HepG2 (cell line): Measurements from ENCODE around the gene SLC30A4. TPM values are rescaled to one million over a fixed set of nuclear protein-coding genes. Genes with fewer than 3 reads are reported as not detected.

Experiments
- ARID3A ChIP-seq: IDR thresholded peaks from 2 replicates; pipeline ENCODE4 v1.6.1; 2012; ENCODE audit warnings: low read depth, low read length, improper control_type of control experiment
- CSRNP2 ChIP-seq: sonication (generic); formaldehyde crosslinking; conservative IDR thresholded peaks from 2 replicates; pipeline ENCODE4 v1.8.0; 2022; ENCODE audit warnings: low read depth, missing genetic modification reagents
- EED ChIP-seq: sonication (generic); formaldehyde crosslinking; IDR thresholded peaks from 2 replicates; pipeline ENCODE4 v1.5.0; 2020; ENCODE audit warnings: mild to moderate bottlenecking, missing genetic modification reagents
- EP300 ChIP-seq, 3 experiments: sonication (generic) in 1 of 3; formaldehyde crosslinking in 1 of 3; IDR thresholded peaks; 2 replicates each; pipeline versions ENCODE4 v1.5.1 to v1.6.1; 2011 to 2020; ENCODE audit warnings: low read depth in 2 of 3, low read length in 2 of 3, borderline replicate concordance in 1 of 3, improper control_type of control experiment in 1 of 3, mild to moderate bottlenecking in 1 of 3, missing genetic modification reagents in 1 of 3, moderate library complexity in 1 of 3
- GTF2F1 ChIP-seq: fragments of 150-350 bp; IDR thresholded peaks from 2 replicates; pipeline ENCODE4 v1.6.1; 2014; ENCODE audit warnings: low read length
- HDAC2 ChIP-seq: sonication (generic); formaldehyde crosslinking; IDR thresholded peaks from 2 replicates; pipeline ENCODE4 v1.4.0; 2020; ENCODE audit warnings: missing genetic modification reagents
- HNRNPK ChIP-seq: fragments of 200-400 bp; formaldehyde crosslinking; IDR thresholded peaks from 2 replicates; pipeline ENCODE4 v1.6.1; 2018; ENCODE audit warnings: low read length, low read depth, moderate library complexity, mild to moderate bottlenecking; ENCODE audit not compliant: poor library complexity, severe bottlenecking
- KAT7 ChIP-seq: IDR thresholded peaks from 2 replicates; pipeline ENCODE4 v1.6.1; 2018; ENCODE audit warnings: borderline replicate concordance, missing compliant biosample characterization
- KLF13 ChIP-seq: sonication (generic); formaldehyde crosslinking; IDR thresholded peaks from 2 replicates; pipeline ENCODE4 v1.4.0; 2020; ENCODE audit warnings: mild to moderate bottlenecking, missing genetic modification reagents
- PCBP2 ChIP-seq: fragments of 200-400 bp; formaldehyde crosslinking; optimal IDR thresholded peaks from 2 replicates; pipeline ENCODE3; 2018; ENCODE audit warnings: low read length, low read depth; ENCODE audit not compliant: poor library complexity, severe bottlenecking
- PREB ChIP-seq: sonication (generic); formaldehyde crosslinking; IDR thresholded peaks from 2 replicates; pipeline ENCODE4 v1.4.0; 2020; ENCODE audit warnings: missing genetic modification reagents
- RARG ChIP-seq: sonication (generic); formaldehyde crosslinking; IDR thresholded peaks from 2 replicates; pipeline ENCODE4 v1.4.0; 2020; ENCODE audit warnings: low read depth, mild to moderate bottlenecking, missing genetic modification reagents
- RXRB ChIP-seq: IDR thresholded peaks from 2 replicates; pipeline ENCODE4 v1.6.1; 2016; ENCODE audit warnings: borderline replicate concordance, missing genetic modification reagents, missing compliant biosample characterization
- SAFB2 ChIP-seq: sonication (generic); formaldehyde crosslinking; IDR thresholded peaks from 2 replicates; pipeline ENCODE4 v1.5.1; 2020; ENCODE audit warnings: missing genetic modification reagents, low read depth, mild to moderate bottlenecking, borderline replicate concordance
- SMARCC2 ChIP-seq: fragments of 450-650 bp; IDR thresholded peaks from 2 replicates; pipeline ENCODE4 v1.6.1; 2017; ENCODE audit warnings: antibody characterized with exemption, mild to moderate bottlenecking
- SP5 ChIP-seq: IDR thresholded peaks from 2 replicates; pipeline ENCODE4 v1.6.1; 2016; ENCODE audit warnings: low read depth, borderline replicate concordance
- STAG1 ChIP-seq: sonication (generic); formaldehyde crosslinking; IDR thresholded peaks from 2 replicates; pipeline ENCODE4 v1.4.0; 2020; ENCODE audit warnings: missing genetic modification reagents
- TAF15 ChIP-seq: fragments of 200-400 bp; formaldehyde crosslinking; IDR thresholded peaks from one replicate; pipeline ENCODE4 v1.6.1; 2018; ENCODE audit warnings: mild to moderate bottlenecking, low read depth, low read length; ENCODE audit not compliant: poor library complexity, severe bottlenecking
- ZBTB38 ChIP-seq: sonication (generic); formaldehyde crosslinking; IDR thresholded peaks from 2 replicates; pipeline ENCODE4 v1.5.1; 2020; ENCODE audit warnings: mild to moderate bottlenecking, missing genetic modification reagents
- ZMAT5 ChIP-seq: sonication (generic); formaldehyde crosslinking; IDR thresholded peaks from 2 replicates; pipeline ENCODE4 v1.5.0; 2020; ENCODE audit warnings: mild to moderate bottlenecking, low read depth, missing genetic modification reagents, borderline replicate concordance
- ZNF234 ChIP-seq: sonication (generic); formaldehyde crosslinking; conservative IDR thresholded peaks from 2 replicates; pipeline ENCODE4 v1.5.1; 2020; ENCODE audit warnings: mild to moderate bottlenecking, missing genetic modification reagents
- ZNF276 ChIP-seq: sonication (generic); formaldehyde crosslinking; IDR thresholded peaks from 2 replicates; pipeline ENCODE4 v1.4.0; 2020; ENCODE audit warnings: mild to moderate bottlenecking, low read depth, missing genetic modification reagents
- ZNF337 ChIP-seq: sonication (generic); formaldehyde crosslinking; IDR thresholded peaks from 2 replicates; pipeline ENCODE4 v1.5.1; 2020; ENCODE audit warnings: missing genetic modification reagents, low read depth, mild to moderate bottlenecking, borderline replicate concordance
- polyA plus RNA-seq, 8 experiments: library from polyadenylated mRNA; depleted of rRNA in 3 of 8; stranded (reverse) in 7 of 8; unstranded in 1 of 8; fragments of >200 nt; fragmentation: Illumina TruSeq in 4 of 8; extraction: Trizol in 4 of 8; gene quantifications; 2 replicates each; pipeline versions ENCODE4 v1.2.1 to v1.2.3, GENCODE V29; 2011 to 2016; ENCODE audit warnings: low read depth in 4 of 8, missing spikeins in 1 of 8, mixed read lengths in 1 of 8; ENCODE audit not compliant: insufficient read depth in 1 of 8
- total RNA-seq, 5 experiments: library from RNA; depleted of rRNA; stranded (reverse); fragments of >200 nt; fragmentation: Illumina TruSeq; extraction: Trizol; gene quantifications; 2 replicates each; pipeline ENCODE4 v1.2.3, GENCODE V29; 2016; ENCODE audit warnings: low read depth in 1 of 5

Gene SLC30A4
- total and polyA plus RNA-seq, 2 of the 13 experiments (the other 11 are each of a cell fraction or from before 2014, with no cell fraction given): 0.01 to 0.04 TPM

GRCh38 chr15:45521596-45522327, 793 bp downstream of the SLC30A4 start (continued):
- TF ChIP-seq EP300 (IDR thresholded peaks at IDR 0.05; ENCODE audit: low read depth in 2 of 2, low read length in 2 of 2) (peak in 1 of 2 experiments; percentile 48; a peak in 1 of 4 replicates), EP300 (CRISPR knock-in tag; IDR thresholded peaks at IDR 0.05; ENCODE audit: borderline replicate concordance) (no peak), PCBP2 (no peak), ZNF276 (CRISPR knock-in tag) (no peak), GTF2F1 (no peak), HNRNPK (no peak), ZNF234 (no peak), ZNF337 (CRISPR knock-in tag) (no peak), ARID3A (no peak), EED (CRISPR knock-in tag) (no peak), HDAC2 (CRISPR knock-in tag) (no peak), SMARCC2 (no peak), RXRB (CRISPR knock-in tag) (peak; percentile 80), STAG1 (CRISPR knock-in tag) (no peak), TAF15 (no peak), KAT7 (CRISPR knock-in tag) (no peak), KLF13 (no peak), CSRNP2 (CRISPR knock-in tag) (no peak), SAFB2 (CRISPR knock-in tag) (no peak), ZMAT5 (CRISPR knock-in tag) (no peak), ZBTB38 (CRISPR knock-in tag) (no peak), RARG (CRISPR knock-in tag) (no peak), SP5 (CRISPR knock-in tag) (no peak), PREB (no peak)
